Calu3 (cell line): ENCODE measurements around the gene WIPF1. TPM values are rescaled to one million over a fixed set of nuclear protein-coding genes. Genes with fewer than 3 reads are reported as not detected.

Experiments
- BruUV-seq: library from RNA; stranded (reverse); fragments of 400-500 nt; replicated peaks from 2 replicates; lab custom pipeline; 2021; lab: Mats Ljungman, UMichigan
- CTCF ChIA-PET: fragments of 300-600 bp; sonication (Branson Sonifier 250); formaldehyde crosslinking; loops from one replicate; lab custom pipeline; 2022; ENCODE audit warnings: antibody characterized with exemption; lab: Charles Lee
- DNase-seq: peaks from one replicate; pipeline ENCODE4 v3.0.0; 2022
- H3K27ac Mint-ChIP-seq: one replicate; pipeline ENCODE4 v1.8.0; 2022; ENCODE audit warnings: mixed read lengths; ENCODE audit not compliant: unreplicated experiment
- H3K27me3 Mint-ChIP-seq: one replicate; pipeline ENCODE4 v1.8.0; 2022; ENCODE audit warnings: mixed read lengths; ENCODE audit not compliant: unreplicated experiment
- H3K36me3 Mint-ChIP-seq: one replicate; pipeline ENCODE4 v1.8.0; 2022; ENCODE audit warnings: mild to moderate bottlenecking, moderate library complexity, mixed read lengths; ENCODE audit not compliant: insufficient read depth, unreplicated experiment
- H3K4me1 Mint-ChIP-seq: one replicate; pipeline ENCODE4 v1.8.0; 2022; ENCODE audit warnings: mild to moderate bottlenecking, low read depth, mixed read lengths; ENCODE audit not compliant: unreplicated experiment
- H3K4me3 Mint-ChIP-seq: one replicate; pipeline ENCODE4 v1.8.0; 2022; ENCODE audit warnings: mild to moderate bottlenecking, low read depth, moderate library complexity, mixed read lengths; ENCODE audit not compliant: unreplicated experiment
- H3K9me3 Mint-ChIP-seq: one replicate; pipeline ENCODE4 v1.8.0; 2022; ENCODE audit warnings: low read depth, mixed read lengths; ENCODE audit not compliant: unreplicated experiment
- intact Hi-C: fragments of 100-400 bp; cut with micrococcal nuclease; formaldehyde crosslinking; loops from one replicate; pipeline ENCODE4 v1.10.0; 2022; ENCODE audit not compliant: unreplicated experiment
- total RNA-seq: library from RNA; stranded (reverse); gene quantifications from 2 replicates; pipeline ENCODE4 v1.2.3, GENCODE V29; 2022
- TF ChIP-seq, protein P1 (sequence below): fragments of 200-600 bp; IDR thresholded peaks from one replicate; pipeline ENCODE4 v1.8.0; 2022; ENCODE audit warnings: antibody characterized with exemption; ENCODE audit not compliant: unreplicated experiment

The WIPF1 gene
- total RNA-seq, 1 experiment from 2014 or later = 0.87 TPM

DNA sequence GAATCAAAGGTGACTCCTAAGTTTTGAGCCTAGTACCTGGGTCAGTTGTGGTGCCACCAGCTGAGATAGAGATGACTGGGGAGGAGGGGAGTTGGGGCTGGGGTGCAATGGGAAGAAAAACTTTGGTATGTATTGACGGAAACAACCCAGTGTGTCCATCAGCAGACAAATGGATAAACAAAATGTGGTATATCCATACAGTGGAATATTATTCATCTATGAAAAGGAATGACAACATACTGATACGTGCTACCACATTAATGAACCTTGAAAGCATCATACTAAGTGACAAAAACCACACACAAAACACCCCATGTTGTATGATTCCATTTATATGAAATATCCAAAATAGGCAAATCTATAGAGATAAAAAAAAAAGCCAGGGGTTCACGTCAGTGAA is 69.6 kb downstream of the WIPF1 start:
- intact Hi-C loops = no loop called here
- TF ChIP-seq, protein P1, sequence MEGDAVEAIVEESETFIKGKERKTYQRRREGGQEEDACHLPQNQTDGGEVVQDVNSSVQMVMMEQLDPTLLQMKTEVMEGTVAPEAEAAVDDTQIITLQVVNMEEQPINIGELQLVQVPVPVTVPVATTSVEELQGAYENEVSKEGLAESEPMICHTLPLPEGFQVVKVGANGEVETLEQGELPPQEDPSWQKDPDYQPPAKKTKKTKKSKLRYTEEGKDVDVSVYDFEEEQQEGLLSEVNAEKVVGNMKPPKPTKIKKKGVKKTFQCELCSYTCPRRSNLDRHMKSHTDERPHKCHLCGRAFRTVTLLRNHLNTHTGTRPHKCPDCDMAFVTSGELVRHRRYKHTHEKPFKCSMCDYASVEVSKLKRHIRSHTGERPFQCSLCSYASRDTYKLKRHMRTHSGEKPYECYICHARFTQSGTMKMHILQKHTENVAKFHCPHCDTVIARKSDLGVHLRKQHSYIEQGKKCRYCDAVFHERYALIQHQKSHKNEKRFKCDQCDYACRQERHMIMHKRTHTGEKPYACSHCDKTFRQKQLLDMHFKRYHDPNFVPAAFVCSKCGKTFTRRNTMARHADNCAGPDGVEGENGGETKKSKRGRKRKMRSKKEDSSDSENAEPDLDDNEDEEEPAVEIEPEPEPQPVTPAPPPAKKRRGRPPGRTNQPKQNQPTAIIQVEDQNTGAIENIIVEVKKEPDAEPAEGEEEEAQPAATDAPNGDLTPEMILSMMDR = no peak
- H3K27ac Mint-ChIP-seq = no peak overlapping the region
- no peak overlapping the region for H3K4me3 Mint-ChIP-seq
- H3K36me3 Mint-ChIP-seq = no peaks in the 10 kb centered on the region
- H3K27me3 Mint-ChIP-seq = peaks cover 13% of the 10 kb centered on the region
- no TSS peak for BruUV-seq
- H3K9me3 Mint-ChIP-seq = peaks cover 10% of the 10 kb centered on the region
- DNase-seq = no peak
- no peaks in the 10 kb centered on the region for H3K4me1 Mint-ChIP-seq
- CTCF ChIA-PET = no interaction called here

DNA sequence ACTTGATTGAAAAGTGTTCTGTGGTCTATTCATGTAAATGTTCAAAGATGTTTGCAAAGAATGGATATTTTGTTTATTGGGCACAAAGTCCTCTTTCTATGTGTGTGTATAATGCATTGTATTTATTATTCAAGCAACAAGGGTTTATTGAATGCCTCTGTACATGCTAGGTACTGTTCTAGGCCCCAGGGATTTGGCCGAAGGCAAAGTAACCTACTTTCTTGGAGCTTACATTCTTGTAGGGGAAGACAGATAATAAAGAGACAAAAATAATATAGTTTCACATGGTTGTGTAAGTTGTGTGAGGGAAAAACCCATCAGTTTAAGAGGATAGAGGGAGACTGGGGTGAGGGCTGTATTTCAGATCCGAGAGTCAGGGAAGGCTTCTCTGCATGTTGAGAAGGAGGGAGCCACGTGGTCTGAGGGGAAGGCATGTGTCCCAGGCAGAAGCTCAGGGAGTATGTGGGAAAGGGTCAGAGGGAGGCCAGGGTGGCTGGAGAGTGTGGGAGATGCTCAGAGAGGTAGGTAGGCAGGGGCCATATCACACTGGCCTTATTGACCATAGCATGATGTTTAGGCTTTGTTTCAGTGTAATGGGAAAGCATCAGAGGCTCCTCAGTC is 70.4 kb downstream of the WIPF1 start:
- CTCF ChIA-PET = interaction anchor here (0.6 kb wide), 1 partner anchor 64 kb away, joined by 3 read pairs; no protein-coding TSS in a partner anchor
- no peak overlapping the region for H3K27ac Mint-ChIP-seq

DNA sequence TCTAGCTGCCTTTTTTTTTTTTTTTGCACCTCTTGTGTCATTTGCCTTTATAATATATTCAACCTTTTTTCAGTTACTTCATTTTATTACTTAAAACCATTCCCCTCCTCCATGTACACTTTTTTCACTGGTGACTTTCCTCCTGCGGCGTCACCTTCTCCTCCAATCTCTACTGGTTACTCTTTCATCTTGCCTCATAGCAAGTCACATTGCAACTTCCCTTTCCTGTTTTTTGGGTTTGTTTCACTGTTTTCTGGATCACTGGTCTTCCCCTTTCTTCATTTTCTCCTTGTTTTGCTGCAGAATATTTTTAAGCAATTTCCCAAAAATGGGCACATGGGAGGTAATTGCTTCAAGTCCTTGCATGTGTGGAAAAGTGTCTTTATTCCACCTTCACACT is 73.1 kb downstream of the WIPF1 start:
- intact Hi-C loops = no loop called here
- DNase-seq = no peak
- Mint-ChIP-seq H3K27me3 (peaks cover 37% of the 10 kb centered on the region), H3K4me1 (no peaks in the 10 kb centered on the region), H3K36me3 (no peaks in the 10 kb centered on the region), H3K4me3 (no peak overlapping the region), H3K9me3 (peaks cover 10% of the 10 kb centered on the region), H3K27ac (no peak overlapping the region)
- TF ChIP-seq, protein P1 = no peak
- no TSS peak for BruUV-seq
- CTCF ChIA-PET = no interaction called here

More for the DNA sequence above, 70.4 kb downstream of the WIPF1 start:
- no peaks in the 10 kb centered on the region for H3K4me1 Mint-ChIP-seq
- H3K9me3 Mint-ChIP-seq = peaks cover 10% of the 10 kb centered on the region
- no peaks in the 10 kb centered on the region for H3K36me3 Mint-ChIP-seq
- H3K27me3 Mint-ChIP-seq = peaks cover 13% of the 10 kb centered on the region
- no peak overlapping the region for H3K4me3 Mint-ChIP-seq
- DNase-seq = no peak
- TF ChIP-seq, protein P1 = no peak
- intact Hi-C loops = no loop called here
- no TSS peak for BruUV-seq

DNA sequence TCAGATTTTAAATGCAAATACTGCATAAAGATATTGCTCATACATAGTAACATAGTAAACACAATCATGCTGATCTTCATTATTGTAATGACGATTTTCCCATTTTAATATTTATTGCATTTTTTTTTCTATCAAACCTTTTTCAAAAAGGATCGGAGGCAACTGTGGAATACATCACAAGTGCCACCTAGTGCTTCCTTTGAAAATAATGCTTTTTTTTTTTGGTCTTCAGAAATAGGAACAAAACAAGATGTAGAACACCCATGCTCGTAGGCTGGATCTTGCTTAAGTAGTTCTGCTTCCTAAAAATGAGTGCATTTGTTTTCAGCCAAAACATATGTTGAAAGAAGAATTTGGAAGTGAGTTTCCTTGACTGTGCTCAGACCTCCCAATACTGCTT is 75.1 kb downstream of the WIPF1 start:
- TF ChIP-seq, protein P1 = no peak
- Mint-ChIP-seq H3K27ac (no peak overlapping the region), H3K36me3 (no peaks in the 10 kb centered on the region), H3K4me3 (no peak overlapping the region), H3K27me3 (peaks cover 44% of the 10 kb centered on the region), H3K9me3 (peaks cover 8% of the 10 kb centered on the region), H3K4me1 (no peaks in the 10 kb centered on the region)
- CTCF ChIA-PET = no interaction called here
- intact Hi-C loops = loop anchor here (1.0 kb wide), 1 partner anchor 60 kb away; no protein-coding TSS in a partner anchor
- no TSS peak for BruUV-seq
- no peak for DNase-seq
